Measurements from ENCODE around the gene OCIAD1. TPM values are rescaled to one million over a fixed set of nuclear protein-coding genes. Genes with fewer than 3 reads are reported as not detected.
"Not testable (repeated sequence)": the region's sequence is repeated elsewhere in the genome, so short reads cannot be mapped to it uniquely, and the experiment has no call there.

OCIAD1 gene
- total RNA-seq, 4 donors from 2014 or later = 63.3 to 97.7 (median 77.8) TPM

- Histone ChIP-seq H3K9me3 (no peaks in the 10 kb centered on the region), H3K4me1 (peaks cover 0 to 11% (median 0%) of the 10 kb centered on the region in 3 donors), H3K27me3 (no peaks in the 10 kb centered on the region), H3K27ac (no peak overlapping the region), H3K4me3 (no peak overlapping the region), H3K36me3 (no peaks in the 10 kb centered on the region)
- DNase-seq = no peak
- TF ChIP-seq CTCF (IDR thresholded peaks at IDR 0.05) = no peak
- no peak for TF ChIP-seq POLR2A (IDR thresholded peaks at IDR 0.05)
- 80 to 100% methylated on average over 1 of the region's 1 CpG for WGBS, 2 donors
- intact Hi-C loops (cut with DNase I) = no loop called here
These were observed 47.1 kb downstream of the OCIAD1 start for GRCh38 chr4:48877827-48878535.

GRCh38 chr4:48879561-48880442 is 48.9 kb downstream of the OCIAD1 start:
- Histone ChIP-seq H3K27ac (no peak overlapping the region), H3K27me3 (no peaks in the 10 kb centered on the region), H3K4me1 (peaks cover 0 to 15% (median 0%) of the 10 kb centered on the region in 3 donors), H3K4me3 (no peak overlapping the region), H3K36me3 (no peaks in the 10 kb centered on the region), H3K9me3 (no peaks in the 10 kb centered on the region)
- intact Hi-C loops (cut with DNase I) = no loop called here
- no peak for DNase-seq
- 62 to 67% methylated on average over 5 to 8 of the region's 9 CpGs for WGBS, 2 donors
- TF ChIP-seq CTCF (IDR thresholded peaks at IDR 0.05) (no peak), POLR2A (IDR thresholded peaks at IDR 0.05) (no peak)

- H3K27ac ChIP-seq; intact Hi-C loops (cut with DNase I); DNase-seq; H3K36me3 ChIP-seq; H3K4me3 ChIP-seq; H3K27me3 ChIP-seq; H3K9me3 ChIP-seq: not testable (repeated sequence)
- WGBS, 2 donors = 86 to 91% methylated on average over 3 of the region's 3 CpGs
- H3K4me1 ChIP-seq = peaks cover 0 to 24% (median 0%) of the 10 kb centered on the region in 3 donors
These were observed 50.8 kb downstream of the OCIAD1 start for GRCh38 chr4:48881646-48882045.

- H3K4me3 ChIP-seq; DNase-seq; H3K27me3 ChIP-seq; H3K27ac ChIP-seq; intact Hi-C loops (cut with DNase I); H3K9me3 ChIP-seq: not testable (repeated sequence)
- Histone ChIP-seq H3K4me1 (peaks cover 0 to 22% (median 0%) of the 10 kb centered on the region in 3 donors), H3K36me3 (peaks cover 0 to 45% (median 0%) of the 10 kb centered on the region in 3 donors)
- 100% methylated on average over 3 of the region's 3 CpGs for whole genome bisulfite sequencing, 2 donors
These were observed 58.9 kb downstream of the OCIAD1 start for GRCh38 chr4:48889750-48890149.

- Histone ChIP-seq H3K4me3 (no peak overlapping the region), H3K4me1 (peaks cover 0 to 13% (median 0%) of the 10 kb centered on the region in 3 donors), H3K36me3 (peaks cover 0 to 55% (median 0%) of the 10 kb centered on the region in 3 donors), H3K27ac (no peak overlapping the region), H3K27me3 (no peaks in the 10 kb centered on the region), H3K9me3 (no peaks in the 10 kb centered on the region)
- DNase-seq = no peak
- no peak for TF ChIP-seq POLR2A (IDR thresholded peaks at IDR 0.05)
- no peak for TF ChIP-seq CTCF (IDR thresholded peaks at IDR 0.05)
- intact Hi-C loops (cut with DNase I) = no loop called here
These were observed 60.2 kb downstream of the OCIAD1 start for GRCh38 chr4:48891028-48891619.

GRCh38 chr4:48896845-48897244 is 66.0 kb downstream of the OCIAD1 start:
- Histone ChIP-seq H3K36me3 (peaks cover 0 to 80% (median 0%) of the 10 kb centered on the region in 3 donors), H3K4me3 (no peak overlapping the region), H3K4me1 (peaks cover 0 to 9% (median 0%) of the 10 kb centered on the region in 3 donors), H3K27ac (no peak overlapping the region), H3K9me3 (no peaks in the 10 kb centered on the region), H3K27me3 (no peaks in the 10 kb centered on the region)
- no peak for DNase-seq
- WGBS, 2 donors = 78 to 89% methylated on average over 3 of the region's 3 CpGs
- intact Hi-C loops (cut with DNase I) = no loop called here
- TF ChIP-seq POLR2A (IDR thresholded peaks at IDR 0.05) = no peak
- no peak for TF ChIP-seq CTCF (IDR thresholded peaks at IDR 0.05)
